Stomach smooth muscle (tissue), 2 donors: ENCODE results near the gene RAI14.

ENCODE experiments used
- H3K27ac ChIP-seq: one replicate; pipeline ENCODE4 v1.7.0; 2013; ENCODE audit warnings: mild to moderate bottlenecking, low read length, inconsistent platforms
- H3K27me3 ChIP-seq, 2 donors: one replicate each; pipeline ENCODE4 v1.7.0; 2013; ENCODE audit warnings: low read length in 2 of 2; ENCODE audit not compliant: insufficient read depth in 2 of 2, control insufficient read depth in 1 of 2
- H3K36me3 ChIP-seq, 2 donors: one replicate each; pipeline ENCODE4 v1.7.0; 2013; ENCODE audit warnings: low read length in 2 of 2; ENCODE audit not compliant: control insufficient read depth in 2 of 2, insufficient read depth in 2 of 2
- H3K4me1 ChIP-seq: one replicate; pipeline ENCODE4 v1.7.0; 2013; ENCODE audit warnings: low read length; ENCODE audit not compliant: control insufficient read depth, insufficient read depth
- H3K4me3 ChIP-seq, 2 donors: one replicate each; pipeline ENCODE4 v1.7.0; 2013; ENCODE audit warnings: low read length in 2 of 2
- H3K9ac ChIP-seq, 2 donors: one replicate each; pipeline ENCODE4 v1.7.0; 2013; ENCODE audit warnings: low read length in 2 of 2, mild to moderate bottlenecking in 1 of 2
- H3K9me3 ChIP-seq, 2 donors: one replicate each; pipeline ENCODE4 v1.7.0; 2013; ENCODE audit warnings: low read length in 2 of 2; ENCODE audit not compliant: control insufficient read depth in 2 of 2
- donor health status: healthy.
- donor health status: Pancreatic carcinoma.

The RAI14 gene

GRCh38 chr5:34688015-34688810 is 32.1 kb downstream of the RAI14 start:
- Histone ChIP-seq H3K27ac (no peak overlapping the region), H3K36me3 (peaks cover 0 to 4% of the 10 kb centered on the region in 2 donors), H3K4me3 (no peak overlapping the region), H3K27me3 (no peaks in the 10 kb centered on the region), H3K9me3 (no peaks in the 10 kb centered on the region), H3K9ac (no peak overlapping the region), H3K4me1 (peaks cover 18% of the 10 kb centered on the region)

DNA sequence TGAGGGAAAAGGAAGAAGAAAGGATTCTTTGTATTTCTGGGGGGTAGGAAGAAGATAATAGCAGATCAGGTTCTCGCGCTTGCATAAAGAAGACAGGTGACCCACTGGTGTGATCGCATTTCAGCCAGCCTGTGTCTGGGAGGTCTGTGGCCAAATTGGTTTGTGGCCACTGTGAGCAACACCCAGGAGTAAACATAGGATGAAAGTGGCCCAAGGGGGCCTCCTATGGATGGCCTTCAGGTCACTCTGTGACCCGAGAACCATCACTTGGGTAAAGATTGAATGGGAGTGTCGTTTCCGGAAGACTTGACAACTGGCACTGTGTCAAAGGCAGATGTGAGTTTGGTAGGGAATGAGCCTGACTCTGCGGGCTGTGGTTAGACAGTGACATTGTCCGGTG is 34.2 kb downstream of the RAI14 start:
- H3K27ac ChIP-seq: no peak overlapping the region
- H3K4me3 ChIP-seq: no peak overlapping the region
- H3K4me1 ChIP-seq: peaks cover 29% of the 10 kb centered on the region
- H3K9me3 ChIP-seq: no peaks in the 10 kb centered on the region
- H3K9ac ChIP-seq: no peak overlapping the region
- no peaks in the 10 kb centered on the region for H3K27me3 ChIP-seq
- peaks cover 0 to 4% of the 10 kb centered on the region in 2 donors for H3K36me3 ChIP-seq

- Histone ChIP-seq H3K27ac (no peak overlapping the region), H3K4me1 (peaks cover 28% of the 10 kb centered on the region)
These were observed 34.8 kb downstream of the RAI14 start for GRCh38 chr5:34690898-34691297.

DNA sequence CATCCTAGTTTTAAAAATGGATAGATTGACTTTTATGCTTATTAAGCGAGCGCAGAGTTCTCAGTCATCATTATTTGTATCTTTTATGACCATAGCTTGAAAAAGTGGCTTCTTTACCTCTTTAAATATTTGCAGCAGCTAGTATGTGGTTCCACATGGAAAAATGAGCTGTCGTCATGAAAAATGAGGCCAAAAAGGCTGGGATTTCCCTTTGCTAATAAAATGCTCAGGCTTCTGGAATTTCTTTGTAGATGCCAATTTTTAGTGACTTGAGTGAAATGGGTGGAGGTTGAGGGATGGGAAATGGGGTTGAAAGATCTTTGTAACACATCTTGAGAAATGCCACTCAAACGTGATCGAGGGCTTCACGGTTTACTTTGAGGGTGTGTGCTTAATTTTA is 35.2 kb downstream of the RAI14 start:
- H3K27ac ChIP-seq: no peak overlapping the region
- H3K36me3 ChIP-seq: peaks cover 0 to 4% of the 10 kb centered on the region in 2 donors
- no peak overlapping the region for H3K4me3 ChIP-seq
- no peak overlapping the region for H3K9ac ChIP-seq
- H3K9me3 ChIP-seq: no peaks in the 10 kb centered on the region
- peaks cover 27% of the 10 kb centered on the region for H3K4me1 ChIP-seq
- H3K27me3 ChIP-seq: no peaks in the 10 kb centered on the region

More at GRCh38 chr5:34690898-34691297, 34.8 kb downstream of the RAI14 start:
- no peak overlapping the region for H3K9ac ChIP-seq
- H3K36me3 ChIP-seq: peaks cover 0 to 4% of the 10 kb centered on the region in 2 donors
- no peaks in the 10 kb centered on the region for H3K27me3 ChIP-seq
- H3K9me3 ChIP-seq: no peaks in the 10 kb centered on the region
- no peak overlapping the region for H3K4me3 ChIP-seq

GRCh38 chr5:34692786-34693185 is 36.7 kb downstream of the RAI14 start:
- Histone ChIP-seq H3K9ac (no peak overlapping the region), H3K4me1 (peaks cover 27% of the 10 kb centered on the region), H3K36me3 (peaks cover 0 to 4% of the 10 kb centered on the region in 2 donors), H3K9me3 (no peaks in the 10 kb centered on the region), H3K27me3 (no peaks in the 10 kb centered on the region), H3K27ac (peak overlapping the region; percentile 46), H3K4me3 (no peak overlapping the region)

DNA sequence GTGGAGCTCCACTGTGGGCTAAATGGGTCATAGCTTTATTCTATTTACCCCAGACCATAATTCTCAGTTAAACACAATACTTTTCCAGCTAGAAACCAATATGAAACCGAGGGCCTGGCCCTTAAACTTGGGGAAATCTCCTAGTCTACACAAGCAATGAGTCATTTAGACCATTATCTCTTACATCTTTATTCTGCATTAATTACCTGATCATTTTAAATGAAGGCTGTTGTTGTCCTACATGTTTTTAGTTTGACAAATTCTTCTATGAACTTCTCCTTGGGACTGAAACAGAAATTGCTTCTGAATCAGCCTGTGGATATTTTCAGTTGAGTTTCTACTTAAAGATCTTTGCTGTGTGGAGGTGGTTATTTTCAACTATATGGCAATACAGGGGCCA is 37.9 kb downstream of the RAI14 start:
- Histone ChIP-seq H3K9me3 (no peaks in the 10 kb centered on the region), H3K36me3 (peaks cover 0 to 4% of the 10 kb centered on the region in 2 donors), H3K4me1 (peaks cover 27% of the 10 kb centered on the region), H3K27ac (peak overlapping the region; percentile 6), H3K27me3 (no peaks in the 10 kb centered on the region), H3K9ac (peak overlapping the region in 1 of 2 donors; percentile 18), H3K4me3 (peak overlapping the region; percentile 7 to 35)

DNA sequence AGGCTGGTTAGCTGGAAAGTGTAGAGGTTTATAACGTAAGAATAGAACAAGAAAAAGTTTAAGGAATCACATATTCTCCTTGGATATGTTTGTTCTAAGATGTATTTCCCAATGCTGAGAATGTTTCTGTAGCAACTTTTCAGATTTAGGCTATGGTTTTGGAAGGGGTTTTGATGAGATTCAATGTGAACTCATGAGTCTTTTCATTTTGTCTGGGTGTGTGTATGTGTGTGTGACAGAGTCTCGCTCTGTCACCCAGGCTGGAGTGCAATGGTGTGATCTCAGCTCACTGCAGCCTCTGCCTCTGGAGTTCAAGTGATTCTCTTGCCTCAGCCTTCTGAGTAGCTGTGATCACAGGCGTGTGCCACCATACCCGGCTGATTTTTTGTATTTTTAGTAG is 38.6 kb downstream of the RAI14 start:
- peak overlapping the region; percentile 47 to 54 for H3K4me3 ChIP-seq
- H3K27me3 ChIP-seq: no peaks in the 10 kb centered on the region
- peaks cover 27% of the 10 kb centered on the region for H3K4me1 ChIP-seq
- no peak overlapping the region for H3K27ac ChIP-seq
- H3K36me3 ChIP-seq: no peaks in the 10 kb centered on the region
- H3K9ac ChIP-seq: peak overlapping the region; percentile 18 to 36
- H3K9me3 ChIP-seq: no peaks in the 10 kb centered on the region

DNA sequence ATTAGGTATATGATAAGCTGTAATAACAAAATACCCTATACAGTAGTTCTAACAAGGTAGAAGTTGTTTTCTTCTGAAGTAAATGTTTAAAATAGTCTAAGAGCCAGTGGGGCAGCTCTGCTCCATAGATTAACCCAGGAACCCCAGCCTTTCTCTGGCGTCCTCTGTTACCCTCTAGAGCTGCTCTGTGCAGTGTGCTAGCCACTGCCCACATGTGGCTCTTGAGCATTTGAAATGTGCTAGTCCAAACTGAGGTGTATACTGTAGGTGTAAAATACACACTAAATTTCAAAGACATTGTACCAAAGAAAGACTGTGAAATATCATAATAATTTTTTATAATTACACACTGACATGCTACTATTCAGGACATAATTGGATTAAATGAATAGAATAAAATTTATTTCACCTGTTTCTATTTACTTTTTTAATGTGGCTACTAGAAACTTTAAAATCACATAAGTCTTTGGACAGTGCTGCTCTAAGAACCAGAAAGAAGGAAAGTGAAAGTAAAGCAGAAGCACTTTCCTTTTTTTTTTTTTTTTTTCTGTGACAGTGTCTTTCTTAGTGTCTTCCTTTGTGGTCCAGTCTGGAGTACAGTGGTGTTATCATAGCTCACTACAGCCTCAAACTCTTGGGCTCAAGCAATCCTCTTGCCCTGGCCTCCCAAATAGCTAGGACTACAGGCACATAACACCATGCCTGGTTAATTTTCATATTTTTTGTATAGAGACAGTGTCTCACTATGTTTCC is 39.3 kb downstream of the RAI14 start:
- no peak overlapping the region for H3K27ac ChIP-seq
- no peaks in the 10 kb centered on the region for H3K36me3 ChIP-seq
- no peaks in the 10 kb centered on the region for H3K9me3 ChIP-seq
- H3K4me3 ChIP-seq: peak overlapping the region; percentile 47 to 54
- peak overlapping the region in 1 of 2 donors; percentile 36 for H3K9ac ChIP-seq
- no peaks in the 10 kb centered on the region for H3K27me3 ChIP-seq
- H3K4me1 ChIP-seq: peaks cover 26% of the 10 kb centered on the region

- H3K27me3 ChIP-seq: no peaks in the 10 kb centered on the region
- no peak overlapping the region for H3K9ac ChIP-seq
- H3K4me1 ChIP-seq: peaks cover 25% of the 10 kb centered on the region
- no peak overlapping the region for H3K4me3 ChIP-seq
- no peak overlapping the region for H3K27ac ChIP-seq
- H3K9me3 ChIP-seq: no peaks in the 10 kb centered on the region
- no peaks in the 10 kb centered on the region for H3K36me3 ChIP-seq
These were observed 41.4 kb downstream of the RAI14 start for GRCh38 chr5:34697308-34698108.

DNA sequence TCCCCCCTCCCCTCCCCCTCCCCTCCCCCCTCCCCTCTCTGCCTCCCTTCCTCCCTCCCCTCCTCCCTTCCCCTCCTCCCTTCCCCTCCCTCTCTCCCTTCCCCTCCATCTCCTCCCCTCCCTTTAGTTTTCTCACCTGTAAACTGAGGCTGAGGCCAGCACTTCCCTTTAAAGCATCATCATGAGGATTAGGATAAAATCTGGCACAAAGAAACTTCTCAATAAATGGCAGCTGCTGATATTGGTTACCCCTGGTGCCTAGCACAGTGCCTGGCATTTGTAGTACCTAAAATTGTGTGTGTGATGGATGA is 41.9 kb downstream of the RAI14 start:
- no peaks in the 10 kb centered on the region for H3K36me3 ChIP-seq
- H3K27ac ChIP-seq: no peak overlapping the region
- H3K9me3 ChIP-seq: no peaks in the 10 kb centered on the region
- no peak overlapping the region for H3K9ac ChIP-seq
- no peaks in the 10 kb centered on the region for H3K27me3 ChIP-seq
- no peak overlapping the region for H3K4me3 ChIP-seq
- H3K4me1 ChIP-seq: peaks cover 21% of the 10 kb centered on the region
